H1 (cell line): ENCODE results near the gene PRKCH.
"Not testable (repeated sequence)": the region's sequence is repeated elsewhere in the genome, so short reads cannot be mapped to it uniquely, and the experiment has no call there.

ENCODE experiments used
- CEBPB ChIP-seq: IDR thresholded peaks from 2 replicates; pipeline ENCODE4 v1.6.1; 2012; ENCODE audit warnings: low read depth, low read length
- CHD7 ChIP-seq: fragments of 300-600 bp; sonication (generic); IDR thresholded peaks from 2 replicates; pipeline ENCODE4 v1.7.1; 2012; ENCODE audit warnings: low read length, moderate library complexity, mild to moderate bottlenecking, inconsistent platforms; ENCODE audit not compliant: insufficient replicate concordance
- EP300 ChIP-seq, 2 experiments: IDR thresholded peaks; 1 replicate in 1 of 2; 2 replicates in 1 of 2; pipeline ENCODE4 v1.6.1; 2011 to 2012; ENCODE audit warnings: low read depth in 2 of 2, low read length in 2 of 2, mild to moderate bottlenecking in 2 of 2, borderline replicate concordance in 1 of 2, inconsistent platforms in 1 of 2, moderate library complexity in 1 of 2
- MAFK ChIP-seq: IDR thresholded peaks from 2 replicates; pipeline ENCODE4 v1.6.1; 2012; ENCODE audit warnings: low read depth, mild to moderate bottlenecking, improper control_type of control experiment, low read length
- POLR2A ChIP-seq, 2 experiments: IDR thresholded peaks; 1 replicate in 1 of 2; 2 replicates in 1 of 2; pipeline ENCODE4 v1.6.1; 2011; ENCODE audit warnings: low read depth in 2 of 2, low read length in 2 of 2, mild to moderate bottlenecking in 2 of 2; ENCODE audit errors: control extremely low read depth in 1 of 2
- RAD21 ChIP-seq, 2 experiments: IDR thresholded peaks in 1 of 2; conservative IDR thresholded peaks in 1 of 2; 2 replicates each; pipeline ENCODE4 v1.6.1; 2011; ENCODE audit warnings: low read depth in 2 of 2, low read length in 2 of 2, improper control_type of control experiment in 1 of 2, inconsistent platforms in 1 of 2, mild to moderate bottlenecking in 1 of 2, moderate library complexity in 1 of 2
- SAP30 ChIP-seq: fragments of 300-600 bp; sonication (generic); IDR thresholded peaks from 2 replicates; pipeline ENCODE4 v1.7.1; 2012; ENCODE audit warnings: low read length, moderate library complexity, mild to moderate bottlenecking, inconsistent platforms; ENCODE audit not compliant: insufficient read depth, insufficient replicate concordance
- SIRT6 ChIP-seq: IDR thresholded peaks from one replicate; pipeline ENCODE4 v1.7.1; 2012; ENCODE audit warnings: low read length, inconsistent platforms
- TBP ChIP-seq: IDR thresholded peaks from 2 replicates; pipeline ENCODE4 v1.6.1; 2011; ENCODE audit warnings: low read depth, low read length, improper control_type of control experiment
- TEAD4 ChIP-seq: IDR thresholded peaks from 2 replicates; pipeline ENCODE4 v1.6.1; 2012; ENCODE audit warnings: low read depth, low read length, inconsistent platforms, mixed read lengths
- YY1 ChIP-seq: IDR thresholded peaks from 2 replicates; pipeline ENCODE4 v1.6.1; 2011; ENCODE audit warnings: low read depth, mild to moderate bottlenecking, low read length
- TF ChIP-seq, protein P1 (sequence below), 3 experiments: IDR thresholded peaks; 1 replicate in 2 of 3; 2 replicates in 1 of 3; pipeline versions ENCODE4 v1.5.1 to v1.6.1; 2011; ENCODE audit warnings: low read length in 3 of 3, mild to moderate bottlenecking in 3 of 3, inconsistent platforms in 2 of 3, low read depth in 1 of 3, moderate library complexity in 1 of 3; ENCODE audit not compliant: insufficient read depth in 1 of 3; ENCODE audit errors: control extremely low read depth in 1 of 3
- TF ChIP-seq, protein P2 (sequence below): IDR thresholded peaks from 2 replicates; pipeline ENCODE4 v1.6.1; 2011; ENCODE audit warnings: low read length, improper control_type of control experiment

GRCh38 chr14:61529360-61529759, 208.0 kb downstream of the PRKCH start:
- TF ChIP-seq, protein P1, sequence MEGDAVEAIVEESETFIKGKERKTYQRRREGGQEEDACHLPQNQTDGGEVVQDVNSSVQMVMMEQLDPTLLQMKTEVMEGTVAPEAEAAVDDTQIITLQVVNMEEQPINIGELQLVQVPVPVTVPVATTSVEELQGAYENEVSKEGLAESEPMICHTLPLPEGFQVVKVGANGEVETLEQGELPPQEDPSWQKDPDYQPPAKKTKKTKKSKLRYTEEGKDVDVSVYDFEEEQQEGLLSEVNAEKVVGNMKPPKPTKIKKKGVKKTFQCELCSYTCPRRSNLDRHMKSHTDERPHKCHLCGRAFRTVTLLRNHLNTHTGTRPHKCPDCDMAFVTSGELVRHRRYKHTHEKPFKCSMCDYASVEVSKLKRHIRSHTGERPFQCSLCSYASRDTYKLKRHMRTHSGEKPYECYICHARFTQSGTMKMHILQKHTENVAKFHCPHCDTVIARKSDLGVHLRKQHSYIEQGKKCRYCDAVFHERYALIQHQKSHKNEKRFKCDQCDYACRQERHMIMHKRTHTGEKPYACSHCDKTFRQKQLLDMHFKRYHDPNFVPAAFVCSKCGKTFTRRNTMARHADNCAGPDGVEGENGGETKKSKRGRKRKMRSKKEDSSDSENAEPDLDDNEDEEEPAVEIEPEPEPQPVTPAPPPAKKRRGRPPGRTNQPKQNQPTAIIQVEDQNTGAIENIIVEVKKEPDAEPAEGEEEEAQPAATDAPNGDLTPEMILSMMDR (IDR thresholded peaks at IDR 0.05; ENCODE audit: control extremely low read depth in 1 of 3, insufficient read depth in 1 of 3, low read depth in 1 of 3, low read length in 3 of 3), result not testable (repeated sequence)
- not testable (repeated sequence) for TF ChIP-seq TEAD4; YY1; CHD7; SAP30; EP300 (IDR thresholded peaks at IDR 0.05; ENCODE audit: borderline replicate concordance in 1 of 2, low read depth in 2 of 2, low read length in 2 of 2); SIRT6; RAD21 (IDR thresholded peaks at IDR 0.05 in 1 of 2, conservative IDR thresholded peaks at IDR 0.05 in 1 of 2; ENCODE audit: low read depth in 2 of 2, low read length in 2 of 2); POLR2A (IDR thresholded peaks at IDR 0.05; ENCODE audit: control extremely low read depth in 1 of 2, low read depth in 2 of 2, low read length in 2 of 2); CEBPB; MAFK; TBP
- TF ChIP-seq, protein P2, sequence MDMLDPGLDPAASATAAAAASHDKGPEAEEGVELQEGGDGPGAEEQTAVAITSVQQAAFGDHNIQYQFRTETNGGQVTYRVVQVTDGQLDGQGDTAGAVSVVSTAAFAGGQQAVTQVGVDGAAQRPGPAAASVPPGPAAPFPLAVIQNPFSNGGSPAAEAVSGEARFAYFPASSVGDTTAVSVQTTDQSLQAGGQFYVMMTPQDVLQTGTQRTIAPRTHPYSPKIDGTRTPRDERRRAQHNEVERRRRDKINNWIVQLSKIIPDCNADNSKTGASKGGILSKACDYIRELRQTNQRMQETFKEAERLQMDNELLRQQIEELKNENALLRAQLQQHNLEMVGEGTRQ, result not testable (repeated sequence)
